GM23338 (cell line): ENCODE results near the gene KCNC2. TPM values are rescaled to one million over a fixed set of nuclear protein-coding genes. Genes with fewer than 3 reads are reported as not detected.

Source experiments
- ATAC-seq: fragments of 200-7000 bp; cut with Tn5 transposase; 3 replicates; pipeline ENCODE4 v1.9.1; 2020
- DNase-seq: peaks from one replicate; pipeline ENCODE4 v3.0.0-alpha.2; 2015; ENCODE audit warnings: low spot score
- H2AFZ ChIP-seq: fragments of 200-600 bp; sonication (generic); 2 replicates; pipeline ENCODE4 v1.8.0; 2016; ENCODE audit warnings: antibody characterized with exemption, mild to moderate bottlenecking, moderate library complexity
- H3F3A ChIP-seq: fragments of 200-600 bp; sonication (generic); replicated peaks from 2 replicates; pipeline ENCODE4 v1.8.0; 2017; ENCODE audit warnings: antibody characterized with exemption, mixed run types, low read depth
- H3K27ac ChIP-seq: fragments of 200-600 bp; sonication (generic); 2 replicates; pipeline ENCODE4 v1.6.1; 2016; ENCODE audit warnings: low read depth
- H3K27me3 ChIP-seq: fragments of 200-600 bp; sonication (generic); 2 replicates; pipeline ENCODE4 v1.8.0; 2016; ENCODE audit warnings: mild to moderate bottlenecking, mixed run types, moderate library complexity; ENCODE audit not compliant: insufficient read depth
- H3K36me3 ChIP-seq: fragments of 200-600 bp; sonication (generic); 2 replicates; pipeline ENCODE4 v1.8.0; 2016; ENCODE audit warnings: mild to moderate bottlenecking; ENCODE audit not compliant: insufficient read depth
- H3K4me1 ChIP-seq: fragments of 200-600 bp; sonication (generic); 2 replicates; pipeline ENCODE4 v1.8.0; 2016; ENCODE audit warnings: mild to moderate bottlenecking, moderate library complexity; ENCODE audit not compliant: insufficient read depth
- H3K4me2 ChIP-seq: fragments of 200-600 bp; sonication (generic); 2 replicates; pipeline ENCODE4 v1.7.1; 2017; ENCODE audit warnings: mixed run types
- H3K4me3 ChIP-seq: fragments of 200-600 bp; sonication (generic); 2 replicates; pipeline ENCODE4 v1.6.1; 2016; ENCODE audit warnings: mixed run types
- H3K79me2 ChIP-seq: fragments of 200-600 bp; sonication (generic); replicated peaks from 2 replicates; pipeline ENCODE4 v1.8.0; 2017; ENCODE audit warnings: mild to moderate bottlenecking; ENCODE audit not compliant: insufficient read depth
- H3K9me2 ChIP-seq: fragments of 200-600 bp; sonication (generic); 2 replicates; pipeline ENCODE4 v1.8.0; 2017; ENCODE audit not compliant: insufficient read depth
- H4K20me1 ChIP-seq: fragments of 200-600 bp; sonication (generic); replicated peaks from 2 replicates; pipeline ENCODE4 v1.8.0; 2017; ENCODE audit warnings: mild to moderate bottlenecking; ENCODE audit not compliant: insufficient read depth
- H3K27ac Mint-ChIP-seq: 2 replicates; pipeline ENCODE4 v1.8.0; 2020; ENCODE audit warnings: inconsistent platforms, mild to moderate bottlenecking, moderate library complexity, mixed read lengths
- H3K27me3 Mint-ChIP-seq: 3 replicates; pipeline ENCODE4 v1.8.0; 2022; ENCODE audit warnings: low read depth, mild to moderate bottlenecking, moderate library complexity, mixed read lengths, inconsistent platforms; ENCODE audit not compliant: insufficient read depth, poor library complexity
- H3K36me3 Mint-ChIP-seq: 3 replicates; pipeline ENCODE4 v1.8.0; 2021; ENCODE audit warnings: low read depth, mild to moderate bottlenecking, inconsistent platforms, moderate library complexity, mixed read lengths
- H3K4me1 Mint-ChIP-seq: 3 replicates; pipeline ENCODE4 v1.8.0; 2020; ENCODE audit warnings: mild to moderate bottlenecking, inconsistent platforms, mixed read lengths
- H3K4me3 Mint-ChIP-seq: 3 replicates; pipeline ENCODE4 v1.8.0; 2021; ENCODE audit warnings: moderate library complexity, mild to moderate bottlenecking, inconsistent platforms, mixed read lengths
- H3K9me3 Mint-ChIP-seq: 3 replicates; pipeline ENCODE4 v1.8.0; 2020; ENCODE audit warnings: moderate library complexity, mild to moderate bottlenecking, inconsistent platforms, mixed read lengths
- ETS1 ChIP-seq: IDR thresholded peaks from 2 replicates; pipeline ENCODE4 v1.6.1; 2016; ENCODE audit warnings: antibody characterized with exemption
- EZH2 ChIP-seq: fragments of 200-600 bp; sonication (generic); IDR thresholded peaks from one replicate; pipeline ENCODE4 v1.8.0; 2017; ENCODE audit warnings: antibody characterized with exemption, mild to moderate bottlenecking, low read depth; ENCODE audit not compliant: unreplicated experiment
- EZH2phosphoT487 ChIP-seq: fragments of 200-600 bp; sonication (generic); IDR thresholded peaks from one replicate; pipeline ENCODE4 v1.8.1; 2018; ENCODE audit warnings: antibody characterized with exemption; ENCODE audit not compliant: unreplicated experiment
- JUNB ChIP-seq: IDR thresholded peaks from one replicate; pipeline ENCODE4 v1.6.1; 2016; ENCODE audit warnings: antibody characterized with exemption; ENCODE audit not compliant: unreplicated experiment
- NANOG ChIP-seq: IDR thresholded peaks from 2 replicates; pipeline ENCODE4 v1.6.1; 2016; ENCODE audit warnings: antibody characterized with exemption, borderline replicate concordance
- POLR2AphosphoS5 ChIP-seq: IDR thresholded peaks from 2 replicates; pipeline ENCODE4 v1.6.1; 2016; ENCODE audit warnings: antibody characterized with exemption, low read depth
- REST ChIP-seq: IDR thresholded peaks from one replicate; pipeline ENCODE4 v1.6.1; 2018; ENCODE audit warnings: antibody characterized with exemption; ENCODE audit not compliant: unreplicated experiment
- STAT1 ChIP-seq: IDR thresholded peaks from one replicate; pipeline ENCODE4 v1.6.1; 2016; ENCODE audit warnings: antibody characterized with exemption; ENCODE audit not compliant: unreplicated experiment
- ZNF114 ChIP-seq: fragments of 250-450 bp; sonication (Bioruptor Pico); IDR thresholded peaks from 2 replicates; pipeline ENCODE4 v1.5.0; 2020; ENCODE audit warnings: mild to moderate bottlenecking, moderate library complexity
- ZNF331 ChIP-seq: fragments of 250-450 bp; sonication (Bioruptor Pico); IDR thresholded peaks from 2 replicates; pipeline ENCODE4 v1.5.0; 2020; ENCODE audit warnings: low read depth, mild to moderate bottlenecking, moderate library complexity
- polyA plus RNA-seq: library from polyadenylated mRNA; unstranded; fragments of >200 nt; fragmentation: Nextera tagmentation; extraction: Ambion mirVana; gene quantifications from 2 replicates; pipeline ENCODE4 v1.2.1, GENCODE V29; 2016
- total RNA-seq: library from RNA; depleted of rRNA; stranded (reverse); fragments of >200 nt; shearing (Covaris generic); gene quantifications from 2 replicates; pipeline ENCODE4 v1.2.3, GENCODE V29; 2014
- TF ChIP-seq, protein P1 (sequence below), 2 experiments: fragments of 200-600 bp in 1 of 2; sonication (generic) in 1 of 2; conservative IDR thresholded peaks; 2 replicates each; pipeline versions ENCODE4 v1.5.1 to v1.6.1; 2016 to 2017; ENCODE audit warnings: antibody characterized with exemption in 2 of 2, low read depth in 2 of 2, mild to moderate bottlenecking in 2 of 2, moderate library complexity in 1 of 2

KCNC2 gene
- total and polyA plus RNA-seq, 2 experiments from 2014 or later, result 0.10 TPM; not detected in 1

DNA sequence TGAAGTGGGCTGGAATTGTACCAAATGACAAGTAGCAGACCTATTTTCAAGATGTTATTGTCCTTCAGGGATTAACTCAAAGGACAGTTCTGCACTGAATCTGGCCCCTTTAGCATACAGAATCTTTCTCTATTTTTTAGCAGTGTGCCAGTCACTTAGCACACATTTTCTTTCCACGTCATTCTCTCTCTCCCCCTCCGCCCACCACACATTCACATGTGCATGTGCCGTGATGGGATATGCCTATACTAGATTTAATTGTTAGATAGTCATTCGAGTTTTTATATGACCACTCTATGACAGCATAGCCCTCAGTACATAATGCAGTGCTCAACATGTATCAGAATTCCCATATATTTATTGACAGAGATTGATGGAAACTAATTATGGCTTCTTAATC, 129.1 kb downstream of the KCNC2 start (continued):
- TF ChIP-seq ZNF331 (CRISPR knock-in tag) (no peak), POLR2AphosphoS5 (no peak), STAT1 (no peak), ETS1 (no peak), JUNB (no peak), EZH2phosphoT487 (no peak)

DNA sequence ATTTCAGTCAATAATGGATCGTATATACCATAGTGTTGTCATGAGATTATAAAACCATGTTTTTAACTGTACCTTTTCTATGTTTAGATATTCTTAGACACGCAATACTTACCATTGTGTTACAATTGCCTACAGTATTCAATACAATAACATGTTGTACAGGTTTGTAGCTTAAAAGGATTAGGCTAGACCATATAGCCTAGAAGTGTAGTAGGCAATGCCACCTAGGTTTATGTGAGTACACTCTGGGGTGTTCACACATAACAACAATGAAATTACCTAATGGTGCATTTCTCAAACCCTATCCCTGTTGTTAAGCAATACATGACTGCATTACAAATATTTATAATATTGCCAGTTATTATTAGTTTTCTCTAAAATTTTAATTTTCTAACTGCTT, 144.2 kb downstream of the KCNC2 start:
- Histone ChIP-seq H4K20me1 (no peaks in the 10 kb centered on the region), H3K9me2 (no peaks in the 10 kb centered on the region), H3K27me3 (no peaks in the 10 kb centered on the region), H3K4me1 (no peaks in the 10 kb centered on the region), H3K27ac (no peak overlapping the region), H3K4me3 (no peak overlapping the region), H3K36me3 (no peaks in the 10 kb centered on the region), H3K4me2 (no peak overlapping the region), H2AFZ (no peak overlapping the region), H3F3A (no peaks in the 10 kb centered on the region), H3K79me2 (no peaks in the 10 kb centered on the region)
- no peak for TF ChIP-seq POLR2AphosphoS5
- no peak for TF ChIP-seq ZNF114 (CRISPR knock-in tag)
- no peak for TF ChIP-seq ZNF331 (CRISPR knock-in tag)
- TF ChIP-seq ETS1, result no peak
- TF ChIP-seq, protein P1, sequence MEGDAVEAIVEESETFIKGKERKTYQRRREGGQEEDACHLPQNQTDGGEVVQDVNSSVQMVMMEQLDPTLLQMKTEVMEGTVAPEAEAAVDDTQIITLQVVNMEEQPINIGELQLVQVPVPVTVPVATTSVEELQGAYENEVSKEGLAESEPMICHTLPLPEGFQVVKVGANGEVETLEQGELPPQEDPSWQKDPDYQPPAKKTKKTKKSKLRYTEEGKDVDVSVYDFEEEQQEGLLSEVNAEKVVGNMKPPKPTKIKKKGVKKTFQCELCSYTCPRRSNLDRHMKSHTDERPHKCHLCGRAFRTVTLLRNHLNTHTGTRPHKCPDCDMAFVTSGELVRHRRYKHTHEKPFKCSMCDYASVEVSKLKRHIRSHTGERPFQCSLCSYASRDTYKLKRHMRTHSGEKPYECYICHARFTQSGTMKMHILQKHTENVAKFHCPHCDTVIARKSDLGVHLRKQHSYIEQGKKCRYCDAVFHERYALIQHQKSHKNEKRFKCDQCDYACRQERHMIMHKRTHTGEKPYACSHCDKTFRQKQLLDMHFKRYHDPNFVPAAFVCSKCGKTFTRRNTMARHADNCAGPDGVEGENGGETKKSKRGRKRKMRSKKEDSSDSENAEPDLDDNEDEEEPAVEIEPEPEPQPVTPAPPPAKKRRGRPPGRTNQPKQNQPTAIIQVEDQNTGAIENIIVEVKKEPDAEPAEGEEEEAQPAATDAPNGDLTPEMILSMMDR (conservative IDR thresholded peaks at IDR 0.05; ENCODE audit: low read depth in 2 of 2), result no peak
- TF ChIP-seq REST, result no peak
- TF ChIP-seq NANOG, result no peak
- TF ChIP-seq STAT1, result no peak
- no peak for TF ChIP-seq EZH2
- DNase-seq (no peak), ATAC-seq (no peak)
- no peak overlapping the region for H3K27ac Mint-ChIP-seq
- no peaks in the 10 kb centered on the region; the same call in 2 of the 3 replicates for H3K4me1 Mint-ChIP-seq
- no peaks in the 10 kb centered on the region for H3K27me3 Mint-ChIP-seq
- H3K9me3 Mint-ChIP-seq, result no peaks in the 10 kb centered on the region
- H3K36me3 Mint-ChIP-seq, result no peaks in the 10 kb centered on the region
- no peak overlapping the region for H3K4me3 Mint-ChIP-seq
